ENCODE results near the gene MRPL10. TPM values are rescaled to one million over a fixed set of nuclear protein-coding genes. Genes with fewer than 3 reads are reported as not detected.
A peak's percentile ranks its signal among the peaks of the same experiment; 100 is the strongest.

The MRPL10 gene
- total and polyA plus RNA-seq, 10 of the 15 experiments (the other 5 are each of a cell fraction or from before 2014, with no cell fraction given), result 18.9 to 61.9 (median 47.3) TPM

- peak; percentile 36; the same call in 1 of the 2 replicates for TF ChIP-seq EZH2 (IDR thresholded peaks at IDR 0.05; ENCODE audit: borderline replicate concordance, control insufficient read depth, low read depth, low read length)
- TF ChIP-seq ETV6 (conservative IDR thresholded peaks at IDR 0.05 in 1 of 2, IDR thresholded peaks at IDR 0.05 in 1 of 2; ENCODE audit: borderline replicate concordance in 1 of 2, low read depth in 1 of 2), result no peak
- no peak for TF ChIP-seq ATF7 (IDR thresholded peaks at IDR 0.05; ENCODE audit: low read depth)
- no peak for TF ChIP-seq CHD2 (IDR thresholded peaks at IDR 0.05; ENCODE audit: borderline replicate concordance, low read depth, low read length)
- TF ChIP-seq SPI1 (IDR thresholded peaks at IDR 0.05; ENCODE audit: borderline replicate concordance, insufficient read depth, low read depth, low read length), result no peak
- TF ChIP-seq ATF2 (IDR thresholded peaks at IDR 0.05; ENCODE audit: low read length), result no peak
- TF ChIP-seq TARDBP (IDR thresholded peaks at IDR 0.05; ENCODE audit: borderline replicate concordance), result no peak
- no peak for TF ChIP-seq ESRRA (IDR thresholded peaks at IDR 0.05; ENCODE audit: low read length)
- TF ChIP-seq SUZ12 (IDR thresholded peaks at IDR 0.05; ENCODE audit: unreplicated experiment), result peak; percentile 45
- no peak for TF ChIP-seq ZBTB33 (IDR thresholded peaks at IDR 0.05)
- no peak for TF ChIP-seq BHLHE40 (IDR thresholded peaks at IDR 0.05; ENCODE audit: borderline replicate concordance in 1 of 2, low read depth in 2 of 2, low read length in 1 of 2)
- no peak for TF ChIP-seq SKIL (IDR thresholded peaks at IDR 0.05; ENCODE audit: low read depth, poor library complexity, severe bottlenecking)
- no peak for TF ChIP-seq MTA3 (IDR thresholded peaks at IDR 0.05; ENCODE audit: borderline replicate concordance, low read length)
- 0 out of 2 replicates have a peak, but pooled peaks have one; percentile 35 for TF ChIP-seq IKZF1 (conservative IDR thresholded peaks at IDR 0.05)
- no peak for TF ChIP-seq SIX5 (IDR thresholded peaks at IDR 0.05; ENCODE audit: low read depth, low read length, severe bottlenecking)
- no peak for TF ChIP-seq RB1 (IDR thresholded peaks at IDR 0.05; ENCODE audit: borderline replicate concordance)
- TF ChIP-seq YY1 (IDR thresholded peaks at IDR 0.05; ENCODE audit: low read depth, low read length), result no peak
- TF ChIP-seq CEBPB (IDR thresholded peaks at IDR 0.05; ENCODE audit: borderline replicate concordance in 1 of 2, low read depth in 2 of 2, low read length in 2 of 2), result no peak
- no peak for TF ChIP-seq USF2 (IDR thresholded peaks at IDR 0.05; ENCODE audit: borderline replicate concordance, low read depth, low read length)
Measured at GRCh38 chr17:47852113-47852949, 21.0 kb upstream of the MRPL10 start (continued).
